PFSK-1 (cell line): ENCODE data around the gene KIFAP3.

Experiments
- FOXP2 ChIP-seq: optimal IDR thresholded peaks from 2 replicates; pipeline ENCODE3; 2011; ENCODE audit warnings: borderline replicate concordance, control low read depth, inconsistent platforms; ENCODE audit not compliant: insufficient read depth; ENCODE audit errors: extremely low read length, extremely low read depth
- POLR2AphosphoS5 ChIP-seq: IDR thresholded peaks from 2 replicates; pipeline ENCODE4 v1.6.1; 2012; ENCODE audit warnings: low read depth, mild to moderate bottlenecking, control low read depth, low read length, moderate library complexity
- SIN3A ChIP-seq: IDR thresholded peaks from 2 replicates; pipeline ENCODE4 v1.6.1; 2012; ENCODE audit warnings: mild to moderate bottlenecking, low read length, moderate library complexity, borderline replicate concordance; ENCODE audit not compliant: insufficient read depth
- TAF1 ChIP-seq: IDR thresholded peaks from 2 replicates; pipeline ENCODE4 v1.6.1; 2012; ENCODE audit warnings: low read length, control low read depth, borderline replicate concordance; ENCODE audit not compliant: insufficient read depth
- TF ChIP-seq, protein P1 (sequence below), 2 experiments: IDR thresholded peaks; 2 replicates each; pipeline versions ENCODE4 v1.6.1 to v1.8.0; 2011 to 2012; ENCODE audit warnings: low read depth in 2 of 2, low read length in 2 of 2, control low read depth in 1 of 2, inconsistent platforms in 1 of 2, mild to moderate bottlenecking in 1 of 2, moderate library complexity in 1 of 2; ENCODE audit not compliant: insufficient read depth in 1 of 2

KIFAP3 gene

GRCh38 chr1:170020859-170021258 lies 53.6 kb downstream of the KIFAP3 start:
- TF ChIP-seq SIN3A = no peak
- TF ChIP-seq POLR2AphosphoS5 = no peak
- TF ChIP-seq FOXP2 = no peak
- TF ChIP-seq, protein P1, sequence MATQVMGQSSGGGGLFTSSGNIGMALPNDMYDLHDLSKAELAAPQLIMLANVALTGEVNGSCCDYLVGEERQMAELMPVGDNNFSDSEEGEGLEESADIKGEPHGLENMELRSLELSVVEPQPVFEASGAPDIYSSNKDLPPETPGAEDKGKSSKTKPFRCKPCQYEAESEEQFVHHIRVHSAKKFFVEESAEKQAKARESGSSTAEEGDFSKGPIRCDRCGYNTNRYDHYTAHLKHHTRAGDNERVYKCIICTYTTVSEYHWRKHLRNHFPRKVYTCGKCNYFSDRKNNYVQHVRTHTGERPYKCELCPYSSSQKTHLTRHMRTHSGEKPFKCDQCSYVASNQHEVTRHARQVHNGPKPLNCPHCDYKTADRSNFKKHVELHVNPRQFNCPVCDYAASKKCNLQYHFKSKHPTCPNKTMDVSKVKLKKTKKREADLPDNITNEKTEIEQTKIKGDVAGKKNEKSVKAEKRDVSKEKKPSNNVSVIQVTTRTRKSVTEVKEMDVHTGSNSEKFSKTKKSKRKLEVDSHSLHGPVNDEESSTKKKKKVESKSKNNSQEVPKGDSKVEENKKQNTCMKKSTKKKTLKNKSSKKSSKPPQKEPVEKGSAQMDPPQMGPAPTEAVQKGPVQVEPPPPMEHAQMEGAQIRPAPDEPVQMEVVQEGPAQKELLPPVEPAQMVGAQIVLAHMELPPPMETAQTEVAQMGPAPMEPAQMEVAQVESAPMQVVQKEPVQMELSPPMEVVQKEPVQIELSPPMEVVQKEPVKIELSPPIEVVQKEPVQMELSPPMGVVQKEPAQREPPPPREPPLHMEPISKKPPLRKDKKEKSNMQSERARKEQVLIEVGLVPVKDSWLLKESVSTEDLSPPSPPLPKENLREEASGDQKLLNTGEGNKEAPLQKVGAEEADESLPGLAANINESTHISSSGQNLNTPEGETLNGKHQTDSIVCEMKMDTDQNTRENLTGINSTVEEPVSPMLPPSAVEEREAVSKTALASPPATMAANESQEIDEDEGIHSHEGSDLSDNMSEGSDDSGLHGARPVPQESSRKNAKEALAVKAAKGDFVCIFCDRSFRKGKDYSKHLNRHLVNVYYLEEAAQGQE (IDR thresholded peaks at IDR 0.05; ENCODE audit: insufficient read depth in 1 of 2, low read depth in 2 of 2, low read length in 2 of 2) = no peak
- TF ChIP-seq TAF1 = no peak

- no peak for TF ChIP-seq POLR2AphosphoS5
- no peak for TF ChIP-seq FOXP2
- no peak for TF ChIP-seq TAF1
- TF ChIP-seq, protein P1 (IDR thresholded peaks at IDR 0.05; ENCODE audit: insufficient read depth in 1 of 2, low read depth in 2 of 2, low read length in 2 of 2) = no peak
- TF ChIP-seq SIN3A = no peak
Observed at GRCh38 chr1:170017478-170017877, 57.0 kb downstream of the KIFAP3 start.

GRCh38 chr1:170012920-170013319 lies 61.6 kb downstream of the KIFAP3 start:
- TF ChIP-seq POLR2AphosphoS5 (no peak), TAF1 (no peak), FOXP2 (no peak), SIN3A (no peak)
- TF ChIP-seq, protein P1 (IDR thresholded peaks at IDR 0.05; ENCODE audit: insufficient read depth in 1 of 2, low read depth in 2 of 2, low read length in 2 of 2) = no peak

GRCh38 chr1:170010443-170010842 lies 64.1 kb downstream of the KIFAP3 start:
- no peak for TF ChIP-seq SIN3A
- TF ChIP-seq, protein P1 (IDR thresholded peaks at IDR 0.05; ENCODE audit: insufficient read depth in 1 of 2, low read depth in 2 of 2, low read length in 2 of 2) = no peak
- no peak for TF ChIP-seq POLR2AphosphoS5
- TF ChIP-seq TAF1 = no peak

DNA sequence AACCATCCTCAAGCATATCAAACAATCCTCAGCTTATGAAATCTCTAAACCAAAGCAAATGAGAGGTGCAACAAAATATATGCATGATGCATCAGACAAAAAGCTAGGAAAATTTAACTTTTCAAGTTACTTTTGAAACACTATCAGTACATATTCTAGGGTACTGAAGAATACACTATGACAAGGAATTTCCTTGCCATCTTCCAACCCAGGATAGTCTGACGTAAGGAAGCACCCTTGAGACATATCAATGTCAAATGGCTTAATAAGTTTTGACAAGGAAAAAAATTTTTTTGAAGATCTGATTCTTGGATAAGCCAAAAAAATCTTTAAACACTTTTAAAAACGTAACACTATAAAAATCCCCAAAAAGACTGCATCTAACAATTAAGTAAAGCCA lies 64.9 kb downstream of the KIFAP3 start:
- TF ChIP-seq, protein P1 (IDR thresholded peaks at IDR 0.05; ENCODE audit: insufficient read depth in 1 of 2, low read depth in 2 of 2, low read length in 2 of 2) = no peak
- no peak for TF ChIP-seq SIN3A
- no peak for TF ChIP-seq FOXP2
- no peak for TF ChIP-seq POLR2AphosphoS5
- TF ChIP-seq TAF1 = no peak
